ENCODE results near the gene F7. TPM values are rescaled to one million over a fixed set of nuclear protein-coding genes. Genes with fewer than 3 reads are reported as not detected.
"Not testable (repeated sequence)": the region's sequence is repeated elsewhere in the genome, so short reads cannot be mapped to it uniquely, and the experiment has no call there.

Gene F7
- total RNA-seq, 4 donors from 2014 or later = 0.20 to 1.2 TPM; not detected in 2

DNA sequence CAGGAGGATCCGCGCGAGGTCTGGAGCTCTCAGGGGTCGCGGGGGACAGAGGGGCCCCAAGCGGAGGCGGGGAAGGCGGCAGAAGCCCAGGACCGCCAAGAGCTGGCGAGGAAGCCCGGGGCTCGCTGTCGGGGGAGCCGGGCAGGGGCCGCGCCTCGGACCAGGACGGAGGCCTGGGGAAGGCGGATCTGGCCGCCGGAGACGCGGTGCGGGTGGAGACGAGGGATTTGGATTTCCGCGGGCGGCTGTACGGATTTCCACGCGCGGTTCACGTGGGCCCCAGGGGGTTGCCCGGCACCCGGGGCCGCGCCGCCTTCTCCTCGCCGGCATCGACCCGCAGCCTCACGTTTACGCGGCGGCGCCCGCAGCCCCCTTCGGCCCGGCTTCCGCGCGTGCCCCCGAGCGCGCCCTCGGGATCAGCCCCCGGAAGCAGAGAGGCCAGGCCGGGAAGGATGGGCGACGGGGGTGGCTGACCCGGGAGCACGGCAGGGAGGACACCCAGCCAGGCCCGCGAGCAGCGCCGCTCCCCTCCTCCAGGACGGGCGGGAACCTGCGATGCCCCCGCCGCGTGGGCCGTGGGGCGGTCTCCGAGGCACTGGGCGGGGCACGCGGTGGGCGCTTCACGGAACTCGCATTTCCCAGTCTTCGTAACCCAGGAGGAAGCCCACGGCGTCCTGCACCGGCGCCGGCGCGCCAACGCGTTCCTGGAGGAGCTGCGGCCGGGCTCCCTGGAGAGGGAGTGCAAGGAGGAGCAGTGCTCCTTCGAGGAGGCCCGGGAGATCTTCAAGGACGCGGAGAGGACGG, 4.7 kb downstream of the F7 start:
- no peak for ATAC-seq
- no peak for DNase-seq
- H3K4me1 ChIP-seq = no peaks in the 10 kb centered on the region
- H3K27me3 ChIP-seq = peaks cover 21 to 29% (median 26%) of the 10 kb centered on the region in 3 donors
- intact Hi-C loops (cut with DNase I; ENCODE audit: low total_unique reads) = no loop called here
- H3K4me3 ChIP-seq = peak overlapping the region in 3 of 4 donors; percentile 26 to 44 (median 39)
- H3K27ac ChIP-seq = no peak overlapping the region
- no peaks in the 10 kb centered on the region for H3K9me3 ChIP-seq
- TF ChIP-seq CTCF (IDR thresholded peaks at IDR 0.05 in 4 of 5, conservative IDR thresholded peaks at IDR 0.05 in 1 of 5) (no peak), POLR2A (IDR thresholded peaks at IDR 0.05) (no peak)
- in situ Hi-C loops (cut with MboI; ENCODE audit: low sequenced_read_pairs in 4 of 4) = no loop called here
- no peaks in the 10 kb centered on the region for H3K36me3 ChIP-seq

DNA sequence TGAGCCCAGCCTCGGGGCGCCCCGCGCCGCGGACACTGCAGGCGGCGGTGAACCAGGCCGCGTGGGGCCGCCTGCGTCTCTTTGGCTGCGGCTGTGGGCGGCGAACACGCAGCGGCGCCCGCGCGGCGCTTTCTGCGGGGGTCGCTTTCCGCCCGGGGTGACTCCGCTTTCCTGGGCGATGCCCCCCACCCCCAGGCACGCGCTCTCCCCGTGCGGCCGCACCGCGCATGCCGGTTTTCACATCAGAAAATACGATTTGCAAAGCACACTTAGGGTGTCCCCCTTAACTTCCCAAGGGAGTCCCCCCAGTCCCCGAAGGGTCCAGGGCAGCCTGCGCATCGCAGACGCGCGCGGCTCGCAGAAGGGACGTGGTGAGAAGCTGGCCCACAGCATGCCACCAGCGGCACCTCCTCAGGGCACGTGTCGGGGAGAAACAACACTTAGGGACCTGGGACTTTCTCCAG, 5.3 kb downstream of the F7 start:
- DNase-seq (no peak), ATAC-seq (no peak)
- Histone ChIP-seq H3K4me3 (peak overlapping the region in 3 of 4 donors; percentile 26 to 44 (median 39)), H3K27ac (no peak overlapping the region), H3K36me3 (no peaks in the 10 kb centered on the region), H3K9me3 (no peaks in the 10 kb centered on the region), H3K27me3 (peaks cover 26 to 29% (median 26%) of the 10 kb centered on the region in 3 donors), H3K4me1 (no peaks in the 10 kb centered on the region)
- no peak for TF ChIP-seq CTCF (IDR thresholded peaks at IDR 0.05 in 4 of 5, conservative IDR thresholded peaks at IDR 0.05 in 1 of 5)
- TF ChIP-seq POLR2A (IDR thresholded peaks at IDR 0.05) = no peak
- in situ Hi-C loops (cut with MboI; ENCODE audit: low sequenced_read_pairs in 4 of 4) = no loop called here
- intact Hi-C loops (cut with DNase I; ENCODE audit: low total_unique reads) = no loop called here

GRCh38 chr13:113111821-113112220, 6.2 kb downstream of the F7 start:
- in situ Hi-C loops (cut with MboI; ENCODE audit: low sequenced_read_pairs in 4 of 4); H3K4me1 ChIP-seq; DNase-seq; H3K4me3 ChIP-seq; H3K27ac ChIP-seq; H3K9me3 ChIP-seq; intact Hi-C loops (cut with DNase I; ENCODE audit: low total_unique reads); ATAC-seq; H3K36me3 ChIP-seq: not testable (repeated sequence)
- H3K27me3 ChIP-seq = peaks cover 26 to 29% (median 29%) of the 10 kb centered on the region in 3 donors

DNA sequence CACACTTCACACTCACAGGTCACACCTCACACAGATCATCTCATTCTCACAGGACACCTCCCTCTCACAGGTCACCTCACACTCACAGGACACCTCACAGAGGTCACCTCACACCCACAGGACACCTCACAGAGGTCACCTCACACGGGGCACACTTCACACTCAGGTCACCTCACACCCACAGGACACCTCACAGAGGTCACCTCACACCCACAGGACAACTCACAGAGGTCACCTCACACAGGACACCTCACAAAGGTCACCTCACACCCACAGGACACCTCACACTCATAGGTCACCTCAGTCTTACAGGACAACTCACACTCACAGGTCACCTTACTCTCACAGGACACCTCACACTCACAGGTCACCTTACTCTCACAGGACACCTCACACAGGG, 6.9 kb downstream of the F7 start:
- intact Hi-C loops (cut with DNase I; ENCODE audit: low total_unique reads); in situ Hi-C loops (cut with MboI; ENCODE audit: low sequenced_read_pairs in 4 of 4); DNase-seq; H3K9me3 ChIP-seq; ATAC-seq; H3K36me3 ChIP-seq; H3K4me1 ChIP-seq; H3K27ac ChIP-seq; H3K4me3 ChIP-seq: not testable (repeated sequence)
- peaks cover 26 to 29% (median 29%) of the 10 kb centered on the region in 3 donors for H3K27me3 ChIP-seq

DNA sequence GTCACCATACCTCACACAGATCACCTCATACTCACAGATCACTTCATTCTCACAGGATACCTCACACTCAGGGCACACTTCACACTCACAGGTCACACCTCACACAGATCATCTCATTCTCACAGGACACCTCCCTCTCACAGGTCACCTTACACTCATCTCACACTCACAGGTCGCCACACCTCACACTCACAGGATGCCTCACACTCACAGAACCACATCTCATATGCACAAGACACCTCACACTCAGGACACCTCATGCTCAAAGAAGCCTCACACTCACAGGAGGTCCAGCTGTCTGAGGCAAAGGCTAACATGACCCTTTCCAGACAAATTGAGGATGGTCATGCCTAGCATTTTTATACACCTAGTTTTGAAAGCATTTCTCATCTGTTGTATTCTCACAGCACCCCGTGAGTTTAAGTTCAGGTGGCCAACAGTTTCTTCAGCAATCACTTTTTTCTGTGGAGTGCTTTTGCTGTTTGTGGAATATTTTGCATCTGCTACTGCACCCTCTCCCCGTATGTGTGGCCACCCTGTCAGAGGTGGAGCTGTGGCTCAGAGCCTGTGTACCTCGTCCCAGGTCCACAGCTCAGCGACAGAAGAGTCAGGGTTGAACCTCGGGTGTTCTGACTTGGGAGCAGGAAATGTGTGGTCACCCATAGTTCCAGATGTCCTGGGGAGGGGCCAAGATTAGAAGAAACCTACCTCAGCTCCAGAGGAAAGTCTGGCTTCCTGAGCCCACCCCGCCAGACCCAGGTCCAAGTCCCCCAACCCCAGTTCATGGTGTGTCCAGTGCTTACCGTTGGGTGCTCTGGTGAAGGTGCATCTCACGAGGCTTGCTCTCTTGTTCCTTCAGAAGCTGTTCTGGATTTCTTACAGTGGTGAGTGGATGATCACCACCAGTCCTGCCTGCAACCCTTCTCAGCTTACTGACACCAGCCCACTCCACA, 7.6 kb downstream of the F7 start:
- intact Hi-C loops (cut with DNase I; ENCODE audit: low total_unique reads) (no loop called here), in situ Hi-C loops (cut with MboI; ENCODE audit: low sequenced_read_pairs in 4 of 4) (no loop called here)
- peaks cover 26 to 29% (median 29%) of the 10 kb centered on the region in 3 donors for H3K27me3 ChIP-seq
- no peak overlapping the region for H3K27ac ChIP-seq
- ATAC-seq (no peak), DNase-seq (peak in 1 of 2 donors; percentile 2)
- H3K4me1 ChIP-seq = no peaks in the 10 kb centered on the region
- no peak overlapping the region for H3K4me3 ChIP-seq
- no peaks in the 10 kb centered on the region for H3K36me3 ChIP-seq
- H3K9me3 ChIP-seq = no peaks in the 10 kb centered on the region
- no peak for TF ChIP-seq POLR2A (IDR thresholded peaks at IDR 0.05)

DNA sequence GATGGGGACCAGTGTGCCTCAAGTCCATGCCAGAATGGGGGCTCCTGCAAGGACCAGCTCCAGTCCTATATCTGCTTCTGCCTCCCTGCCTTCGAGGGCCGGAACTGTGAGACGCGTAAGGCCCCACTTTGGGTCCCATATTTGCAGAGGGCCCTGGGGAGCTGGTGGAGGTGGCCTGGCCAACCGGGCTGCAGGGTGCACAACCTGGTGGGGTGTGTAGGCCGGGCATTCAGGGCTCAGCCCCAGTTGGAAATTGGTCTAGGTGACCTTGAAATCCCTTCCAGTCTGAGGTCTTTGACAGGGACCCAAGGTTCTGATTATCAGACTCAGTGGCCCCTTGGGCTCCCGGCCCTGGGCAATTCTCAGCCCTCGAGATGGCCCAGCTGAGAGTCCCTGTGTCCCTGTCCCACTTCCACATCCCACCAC, 8.3 kb downstream of the F7 start:
- DNase-seq (peak in 1 of 2 donors; percentile 4), ATAC-seq (no peak)
- Histone ChIP-seq H3K4me3 (no peak overlapping the region), H3K27me3 (peaks cover 26 to 29% (median 29%) of the 10 kb centered on the region in 3 donors), H3K4me1 (no peaks in the 10 kb centered on the region), H3K9me3 (no peaks in the 10 kb centered on the region), H3K36me3 (no peaks in the 10 kb centered on the region), H3K27ac (no peak overlapping the region)
- intact Hi-C loops (cut with DNase I; ENCODE audit: low total_unique reads) (no loop called here), in situ Hi-C loops (cut with MboI; ENCODE audit: low sequenced_read_pairs in 4 of 4) (no loop called here)
- no peak for TF ChIP-seq POLR2A (IDR thresholded peaks at IDR 0.05)
- no peak for TF ChIP-seq CTCF (IDR thresholded peaks at IDR 0.05 in 4 of 5, conservative IDR thresholded peaks at IDR 0.05 in 1 of 5)
